NCI-H1436 (cell line): ENCODE data around the gene LEKR1.

Experiments used
- DNase-seq: peaks from one replicate; lab custom pipeline; 2025; lab: John Stamatoyannopoulos, UW

Gene LEKR1

DNA sequence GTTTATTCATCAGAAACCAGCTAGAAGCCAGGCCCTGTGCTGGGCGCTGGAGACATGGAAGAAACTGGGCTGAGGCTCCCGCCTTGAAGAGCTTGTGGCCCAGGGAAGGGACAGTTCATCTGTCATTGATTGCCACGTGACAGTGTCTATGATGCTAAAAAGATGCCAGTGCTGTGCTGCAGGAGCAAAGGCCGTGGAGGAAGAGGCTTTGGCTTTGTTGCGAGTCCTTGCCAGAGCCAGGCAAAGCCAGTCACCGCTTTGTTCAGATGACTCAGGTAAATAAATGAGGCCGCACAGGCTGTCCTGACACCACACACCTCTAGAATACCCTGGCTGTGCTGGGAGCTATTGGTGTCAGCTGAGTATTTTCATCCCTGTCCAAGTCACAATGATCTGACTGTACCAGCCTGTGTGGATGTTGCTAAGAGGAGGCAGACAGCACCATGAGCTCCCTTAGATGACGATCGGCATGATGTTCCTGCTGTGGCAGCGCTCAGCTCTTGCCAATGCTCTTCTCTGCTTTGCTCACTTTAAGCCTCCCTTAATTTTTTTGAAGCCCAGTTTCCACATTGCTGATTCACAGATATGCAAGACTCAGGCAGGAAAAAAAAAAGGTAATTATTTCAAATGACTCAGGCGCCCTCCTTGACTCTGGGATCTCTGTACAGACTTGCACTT lies 256.3 kb downstream of the LEKR1 start:
- no peak for DNase-seq

DNA sequence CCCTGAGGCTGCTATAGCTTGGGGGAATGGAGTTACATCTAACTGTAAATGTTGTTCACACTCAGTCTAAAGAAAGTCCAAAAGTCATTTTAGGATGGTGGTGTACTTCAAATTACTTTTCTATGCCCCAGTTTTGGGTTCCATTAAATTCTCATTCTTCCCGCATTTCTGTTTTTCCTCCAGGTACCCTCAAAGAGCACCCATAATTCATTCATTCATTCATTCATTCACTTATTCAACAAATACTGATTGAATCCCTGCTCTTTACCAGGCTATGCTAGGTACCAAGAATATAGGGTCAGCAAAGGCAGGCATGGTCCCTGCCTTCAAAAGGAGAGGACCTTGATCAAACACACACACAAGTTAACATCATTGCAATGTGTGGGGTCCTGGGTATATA lies 257.7 kb downstream of the LEKR1 start:
- DNase-seq = no peak

DNA sequence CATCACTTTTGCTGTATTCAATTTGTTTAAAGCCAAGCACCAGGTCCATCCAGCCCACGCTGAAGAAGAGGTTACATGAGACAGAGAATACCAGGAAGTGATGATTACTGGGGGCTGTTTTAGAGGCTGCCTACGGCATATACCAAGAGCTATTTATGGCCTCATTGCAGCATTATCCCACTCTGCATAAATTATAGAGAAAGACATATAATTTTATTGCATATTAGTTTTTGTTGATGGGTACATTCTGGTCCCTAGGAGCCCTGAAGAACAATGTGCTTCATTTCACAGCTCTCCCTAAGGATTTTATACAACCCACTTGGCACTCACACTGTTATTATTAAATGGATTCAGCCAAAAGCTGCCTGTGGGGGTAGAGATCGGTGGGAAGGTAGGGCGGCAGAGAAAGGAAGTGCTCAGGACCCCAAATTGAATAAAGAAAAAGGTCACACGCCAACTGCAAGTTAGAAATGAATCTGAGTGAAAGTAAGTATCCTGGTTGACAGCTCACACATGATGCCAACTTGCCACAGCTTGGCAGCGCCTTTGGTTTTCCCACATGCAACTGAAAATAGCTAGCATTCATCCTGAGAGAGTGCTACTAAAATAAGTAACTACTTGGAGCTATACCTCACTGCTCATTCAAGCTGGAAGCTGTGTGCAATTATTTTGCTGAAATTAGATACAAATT lies 260.1 kb downstream of the LEKR1 start:
- DNase-seq = no peak

DNA sequence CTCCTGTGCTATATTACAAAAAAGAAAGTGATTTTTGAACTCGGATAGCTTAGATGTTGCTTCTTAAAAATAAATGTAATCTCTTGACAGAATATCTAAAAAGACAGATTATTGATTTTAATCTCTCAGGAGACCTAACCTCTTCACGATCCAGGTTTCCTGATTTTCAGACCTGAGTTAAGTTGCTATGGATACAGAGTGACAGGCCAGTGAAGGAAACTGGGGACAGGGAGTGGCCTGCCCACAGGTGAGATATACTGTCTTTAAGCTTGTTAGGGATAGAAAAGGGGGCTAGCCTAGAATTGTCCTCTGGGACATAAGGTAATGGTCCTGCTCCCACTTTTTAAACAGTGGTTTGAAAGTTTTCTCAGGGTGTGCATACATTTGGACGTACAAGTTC lies 260.6 kb downstream of the LEKR1 start:
- no peak for DNase-seq

DNA sequence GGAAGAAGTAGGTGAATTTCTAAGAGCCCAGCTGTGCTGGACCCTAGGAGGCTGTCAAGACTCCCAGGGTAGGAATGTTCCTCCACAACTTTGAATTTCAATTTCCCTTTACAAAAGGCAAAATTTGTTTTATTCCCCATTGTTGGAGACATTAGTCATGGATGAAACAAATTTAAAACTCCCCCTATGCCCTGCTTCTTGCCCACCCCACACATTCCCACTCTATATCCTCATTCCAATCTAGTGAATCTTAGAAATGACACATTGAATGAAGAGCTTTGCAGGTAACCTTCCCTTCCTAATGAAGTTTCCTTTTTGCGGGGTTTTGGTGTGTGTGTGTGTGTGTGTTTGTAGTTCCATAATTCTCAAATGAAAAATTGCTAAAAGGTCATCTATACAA lies 261.2 kb downstream of the LEKR1 start:
- no peak for DNase-seq

DNA sequence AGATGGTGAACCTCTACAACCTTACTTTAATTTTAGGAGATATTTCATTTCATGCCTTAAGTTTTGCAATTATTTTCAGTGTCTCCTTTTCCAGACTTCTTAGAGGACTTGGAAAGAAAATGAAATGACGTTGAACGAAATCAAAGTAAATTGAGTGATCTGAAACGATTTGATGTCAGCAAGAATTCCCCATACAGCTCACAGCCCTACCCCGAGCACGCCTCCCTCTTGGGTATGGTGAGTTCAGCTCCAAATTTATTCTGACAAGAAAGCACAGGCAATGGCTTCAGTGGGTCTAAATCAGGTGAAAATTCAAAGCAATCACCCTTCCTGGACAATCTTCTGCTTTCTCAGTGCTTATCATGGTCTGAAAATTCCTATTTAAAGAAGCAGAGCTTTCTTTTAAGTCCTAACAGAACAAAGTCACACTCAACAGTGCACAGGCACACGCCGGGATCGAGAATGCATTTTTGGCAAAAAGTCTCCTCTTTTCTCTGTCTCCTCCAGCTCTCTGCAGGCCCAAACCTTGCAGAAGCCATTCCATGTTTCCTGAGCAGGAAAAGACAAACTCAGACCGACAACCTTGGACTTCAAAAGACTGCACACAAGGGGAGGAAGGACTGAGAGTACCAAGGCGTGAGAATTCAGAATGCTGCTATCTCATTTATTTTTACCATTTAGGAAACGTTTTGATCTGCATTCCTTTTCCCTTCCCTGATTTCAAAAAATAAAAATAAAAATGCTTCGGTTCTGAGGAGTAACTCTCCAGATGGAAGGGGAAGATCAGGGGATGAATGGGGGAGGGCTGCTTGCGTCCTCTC lies 261.8 kb downstream of the LEKR1 start:
- DNase-seq = no peak

GRCh38 chr3:157088601-157089454 lies 262.7 kb downstream of the LEKR1 start:
- no peak for DNase-seq

DNA sequence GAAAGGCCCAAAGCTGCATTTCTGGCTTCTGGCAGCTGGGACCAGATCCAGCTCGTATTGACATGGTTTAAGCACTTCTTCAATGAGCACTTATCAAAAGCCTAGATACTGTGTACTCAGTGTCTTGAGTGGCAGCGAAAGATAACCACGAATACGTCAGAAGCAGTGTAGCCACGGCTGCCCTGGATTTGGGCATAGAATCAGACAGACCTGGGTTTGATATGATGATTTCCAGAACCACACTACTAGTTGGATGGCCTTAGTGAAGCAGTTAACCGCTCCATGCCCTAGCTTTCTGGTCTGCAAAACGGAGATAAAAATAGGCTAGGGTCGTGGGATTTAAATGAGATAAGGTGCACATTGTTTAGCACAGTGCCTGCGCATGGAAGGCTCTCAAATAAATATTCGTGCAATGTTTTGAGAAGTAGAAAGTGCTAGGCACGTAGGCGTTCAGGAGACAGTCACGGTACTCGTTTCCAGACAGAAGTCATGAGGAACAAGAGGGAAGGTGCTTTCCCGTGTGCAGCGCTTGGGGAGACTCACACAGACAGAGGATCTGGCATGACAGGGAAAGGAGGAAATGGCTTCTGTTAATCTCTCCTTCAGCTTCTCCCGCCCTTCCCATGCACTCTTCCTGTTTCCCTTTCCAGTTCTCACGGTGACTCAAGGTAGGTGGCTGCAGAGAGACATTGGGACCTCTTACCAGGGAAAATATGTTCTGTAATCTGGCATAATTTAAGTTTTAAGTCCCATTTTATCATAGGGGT lies 263.5 kb downstream of the LEKR1 start:
- DNase-seq = no peak

DNA sequence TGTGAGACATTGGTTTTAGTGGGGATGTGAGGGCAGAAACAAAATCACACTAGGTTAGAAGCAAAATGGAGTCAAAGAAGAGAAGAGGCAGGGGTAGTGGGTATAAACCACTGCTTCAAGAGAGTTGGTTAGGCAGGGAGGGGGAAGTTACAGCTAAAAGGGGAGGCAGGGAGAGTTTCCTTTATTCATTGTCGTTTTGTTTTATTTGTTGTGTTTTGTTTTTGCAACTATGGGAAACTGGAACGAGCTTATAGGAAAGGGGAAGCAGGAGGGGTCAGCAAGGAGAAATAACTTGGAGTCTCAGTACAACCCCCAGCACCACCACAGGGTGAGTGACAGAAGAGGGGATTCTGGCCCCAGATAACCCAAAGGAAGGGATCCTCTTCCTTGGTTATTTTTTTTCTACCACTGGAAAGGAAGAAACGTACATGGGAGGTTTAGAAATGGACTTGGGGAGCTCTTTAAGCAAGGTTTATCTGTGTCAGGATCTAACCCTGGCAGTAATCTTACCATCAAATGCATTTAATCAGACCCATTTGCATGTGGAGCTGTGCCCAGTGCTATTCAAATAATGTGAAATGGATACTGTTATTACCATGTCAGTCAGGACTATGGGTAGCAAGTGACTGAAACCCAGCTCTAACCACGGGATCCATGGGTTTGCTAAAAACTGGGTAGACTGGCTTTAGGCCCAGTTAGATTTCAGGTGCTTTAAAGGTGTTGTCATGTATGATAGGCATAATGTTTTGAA lies 265.1 kb downstream of the LEKR1 start:
- no peak for DNase-seq

GRCh38 chr3:157092230-157092629 lies 266.1 kb downstream of the LEKR1 start:
- no peak for DNase-seq

DNA sequence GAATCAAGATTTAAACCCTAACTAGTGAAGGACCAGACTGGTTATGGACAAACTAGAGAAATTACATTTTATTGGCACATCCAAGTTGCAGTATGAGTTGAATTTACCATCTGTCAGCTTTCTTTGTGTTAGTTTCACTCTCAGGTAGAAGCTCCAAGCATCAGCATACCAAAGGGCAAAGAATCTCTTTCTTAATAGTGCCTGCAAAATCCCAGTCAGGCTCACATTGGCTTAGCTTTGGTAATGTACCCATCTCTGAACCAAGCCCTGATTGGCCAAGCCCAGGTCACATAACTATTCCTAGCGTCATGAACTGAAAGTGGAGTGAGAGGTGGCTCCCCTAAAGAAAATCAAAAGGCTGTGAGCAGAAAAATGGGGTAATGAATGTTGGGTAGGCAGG lies 266.9 kb downstream of the LEKR1 start:
- no peak for DNase-seq

DNA sequence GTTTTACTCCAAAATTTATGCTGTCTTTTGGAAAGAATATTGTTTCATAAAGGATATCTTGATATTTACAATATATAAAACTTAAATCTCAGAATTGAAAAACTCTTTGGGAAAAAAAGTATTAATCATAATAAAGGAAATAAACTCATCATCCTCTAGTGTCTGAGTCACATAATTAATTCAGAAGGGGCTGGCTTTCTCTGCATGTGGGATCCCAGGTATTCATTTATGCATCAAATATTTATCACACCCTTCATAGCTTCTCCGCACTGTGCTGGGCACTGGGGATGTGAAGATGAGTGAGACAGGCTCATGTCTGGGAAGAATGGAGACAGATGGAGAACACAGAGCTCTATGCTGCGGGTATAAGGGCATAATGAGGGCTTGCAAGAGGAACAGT lies 268.1 kb downstream of the LEKR1 start:
- DNase-seq = no peak

- no peak for DNase-seq
Measured at GRCh38 chr3:157094751-157095480, 268.8 kb downstream of the LEKR1 start.
